Effector CD4-positive, alpha-beta T cell (primary cell): ENCODE data around the gene CYB561A3.

ENCODE experiments used
- DNase-seq: peaks from one replicate; pipeline ENCODE4 v3.0.0-alpha.2; 2020

The CYB561A3 gene

DNA sequence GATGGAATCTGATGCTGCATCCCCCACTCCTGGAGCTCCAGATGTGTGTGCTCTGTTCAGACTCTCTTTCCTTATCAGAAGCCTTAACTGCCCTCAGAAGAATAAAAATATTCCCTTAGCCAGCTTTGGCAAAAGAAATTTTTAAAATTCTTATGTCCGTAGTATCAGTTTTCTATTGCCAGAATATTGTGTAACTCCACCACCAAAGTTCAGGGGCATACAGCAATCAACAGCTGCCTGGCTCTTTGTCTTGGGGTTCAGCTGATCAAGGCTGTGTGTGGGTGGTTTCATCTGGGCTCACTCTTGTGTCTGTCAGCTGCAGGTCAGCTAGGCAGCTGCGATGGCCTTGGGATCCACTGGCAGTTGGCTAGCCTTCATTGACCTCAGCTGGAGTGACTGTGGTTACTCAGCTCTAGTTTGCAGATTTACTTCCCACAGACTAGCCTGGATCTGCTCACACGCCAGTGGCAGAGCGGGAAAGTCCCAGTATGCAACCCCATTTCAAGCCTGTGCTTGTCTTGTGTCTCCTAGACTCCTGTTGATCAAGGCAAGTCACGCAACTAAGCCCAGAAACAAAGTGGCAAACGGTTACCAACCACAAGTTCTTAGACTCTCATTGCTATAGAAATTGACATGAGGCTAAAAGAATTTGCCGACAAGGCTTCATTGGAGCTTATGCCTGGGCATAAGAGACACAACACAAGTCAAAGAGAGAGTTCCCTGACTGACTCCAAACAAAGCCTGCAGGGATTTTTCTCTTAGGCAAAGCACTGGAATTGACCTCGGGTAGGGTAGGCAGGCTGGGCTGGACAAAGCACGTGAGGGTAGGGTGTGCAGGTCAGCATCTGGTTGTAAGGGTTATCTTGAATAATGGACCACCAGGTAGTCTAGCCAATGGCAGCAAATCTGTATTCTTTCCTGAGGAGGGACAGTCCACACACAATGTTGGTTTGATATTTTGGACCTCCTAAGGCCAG, 8.0 kb upstream of the CYB561A3 start:
- DNase-seq, result no peak

DNA sequence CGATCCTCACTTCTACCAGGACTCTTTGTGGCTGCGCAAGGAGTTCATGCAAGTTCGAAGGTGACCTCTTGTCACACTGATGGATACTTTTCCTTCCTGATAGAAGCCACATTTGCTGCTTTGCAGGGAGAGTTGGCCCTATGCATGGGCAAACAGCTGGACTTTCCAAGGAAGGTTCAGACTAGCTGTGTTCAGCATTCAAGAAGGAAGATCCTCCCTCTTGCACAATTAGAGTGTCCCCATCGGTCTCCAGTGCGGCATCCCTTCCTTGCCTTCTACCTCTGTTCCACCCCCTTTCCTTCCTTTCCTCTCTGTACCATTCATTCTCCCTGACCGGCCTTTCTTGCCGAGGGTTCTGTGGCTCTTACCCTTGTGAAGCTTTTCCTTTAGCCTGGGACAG, 7.0 kb upstream of the CYB561A3 start:
- no peak for DNase-seq

DNA sequence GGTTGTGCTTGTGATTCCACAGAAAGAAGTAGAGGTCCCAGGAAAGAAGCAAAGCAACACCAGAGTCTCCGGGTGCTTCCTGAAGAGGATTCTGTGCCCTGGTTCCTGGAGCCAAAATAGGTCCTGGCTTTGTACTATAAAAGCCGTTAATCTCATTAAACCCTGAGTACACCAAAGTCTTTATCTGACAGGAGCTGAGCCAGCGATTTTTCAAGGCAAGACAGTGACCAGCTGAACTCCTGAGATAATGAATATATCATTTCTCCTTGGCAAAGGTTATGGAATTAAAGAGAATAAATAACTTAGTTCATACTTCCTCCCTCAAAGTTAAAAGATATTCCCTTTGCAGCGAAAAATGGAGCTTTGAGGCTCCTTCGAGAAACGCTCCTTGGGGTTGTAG, 5.7 kb upstream of the CYB561A3 start:
- no peak for DNase-seq

DNA sequence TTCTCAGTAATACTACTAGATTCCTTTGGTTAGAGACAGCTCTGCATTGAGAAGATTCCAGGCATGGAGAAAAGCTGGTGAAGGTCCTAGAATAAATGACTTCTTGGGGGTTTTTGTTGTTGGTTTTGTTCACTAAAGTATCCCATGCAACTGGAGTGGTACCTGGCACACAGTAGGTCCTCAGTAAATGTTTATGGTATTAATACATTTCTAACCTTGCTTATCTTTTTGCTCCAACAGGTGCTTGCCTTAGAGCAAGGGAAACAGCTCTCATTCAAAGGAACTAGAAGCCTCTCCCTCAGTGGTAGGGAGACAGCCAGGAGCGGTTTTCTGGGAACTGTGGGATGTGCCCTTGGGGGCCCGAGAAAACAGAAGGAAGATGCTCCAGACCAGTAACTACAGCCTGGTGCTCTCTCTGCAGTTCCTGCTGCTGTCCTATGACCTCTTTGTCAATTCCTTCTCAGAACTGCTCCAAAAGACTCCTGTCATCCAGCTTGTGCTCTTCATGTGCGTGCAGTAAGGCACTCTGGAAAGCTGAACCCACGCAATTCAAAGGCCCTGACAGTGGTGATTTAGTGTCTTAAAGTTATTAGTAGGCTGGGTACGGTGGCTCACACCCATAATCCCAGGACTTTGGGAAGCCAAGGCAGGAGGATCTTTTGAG, 2.5 kb upstream of the CYB561A3 start:
- DNase-seq, result no peak

DNA sequence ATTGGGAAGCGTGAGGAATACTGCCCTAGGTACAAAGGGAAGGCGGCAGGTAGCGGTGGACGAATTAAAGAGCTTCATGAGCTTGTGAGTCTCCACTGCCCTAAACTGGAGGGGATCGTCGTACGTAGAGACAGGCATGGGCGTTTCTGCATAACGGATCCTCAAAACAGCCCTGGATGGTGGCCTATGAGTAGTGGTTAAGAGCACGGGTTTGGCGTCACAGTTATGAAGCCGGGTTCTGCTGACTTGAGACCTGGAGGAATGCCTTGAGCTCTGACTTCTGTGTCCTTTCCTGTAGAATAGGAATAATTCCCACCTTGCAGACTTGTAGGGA, 827 bp upstream of the CYB561A3 start:
- peak; percentile 18 for DNase-seq

DNA sequence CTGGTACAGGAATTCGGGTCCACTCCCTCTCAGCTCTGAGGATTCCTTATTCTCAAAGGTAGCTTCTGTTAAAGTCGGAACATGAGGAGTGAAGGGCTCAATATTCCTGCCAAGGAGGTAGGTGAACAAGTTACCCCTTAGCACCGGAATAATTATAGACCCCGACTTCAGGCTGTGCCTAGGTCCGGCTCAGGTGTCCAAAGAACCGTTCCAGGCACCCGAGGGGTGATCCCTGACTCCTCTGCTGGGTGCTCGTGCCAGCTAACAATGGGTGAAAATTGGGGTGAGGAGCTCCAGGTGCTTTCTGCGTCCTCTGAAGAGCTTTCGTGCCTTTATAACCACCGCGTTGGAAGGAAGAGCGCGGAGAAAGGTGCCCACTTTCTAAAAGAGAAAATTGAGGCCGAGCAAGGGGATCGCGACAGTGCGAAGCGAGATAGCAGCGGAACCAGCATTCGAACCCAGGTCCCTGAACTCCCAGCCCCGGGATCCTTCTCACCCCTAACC, 393 bp downstream of the CYB561A3 start:
- DNase-seq, result no peak

DNA sequence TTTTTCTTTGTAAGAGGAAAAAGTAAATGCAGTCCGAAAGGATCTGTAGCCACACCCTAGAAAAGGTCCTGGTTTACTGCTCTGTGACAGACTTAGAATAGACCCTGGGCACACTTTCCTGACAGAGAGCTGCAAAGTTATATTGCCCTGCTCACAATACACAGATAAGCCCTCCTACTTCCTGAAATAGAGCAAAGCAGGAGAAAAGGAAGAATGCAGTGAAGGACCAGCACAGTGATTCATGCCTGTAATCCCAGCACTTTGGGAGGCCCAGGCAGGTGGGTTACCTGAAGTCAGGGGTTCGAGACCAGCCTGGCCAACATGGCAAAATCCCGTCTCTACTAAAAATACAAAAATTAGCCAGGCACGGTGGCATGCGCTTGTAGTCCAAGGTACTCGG, 2.2 kb downstream of the CYB561A3 start:
- no peak for DNase-seq

DNA sequence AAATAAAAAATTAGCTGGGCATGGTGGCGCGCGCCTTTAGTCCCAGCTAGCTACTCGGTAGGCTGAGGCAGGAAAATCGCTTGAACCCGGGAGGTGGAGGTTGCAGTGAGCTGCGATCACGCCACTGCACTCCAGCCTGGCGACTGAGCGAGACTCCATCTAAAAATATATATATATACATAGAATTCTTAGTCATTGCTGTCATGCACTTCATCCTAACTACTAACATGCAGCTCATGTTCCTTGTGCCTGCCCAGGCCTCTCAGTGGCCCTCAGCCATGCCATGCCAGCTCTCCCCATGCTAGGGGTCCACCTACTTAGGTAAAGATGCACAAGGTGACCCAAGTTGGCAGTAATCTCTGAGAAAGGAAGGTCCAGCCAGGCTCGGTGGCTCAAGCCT, 3.1 kb downstream of the CYB561A3 start:
- no peak for DNase-seq

DNA sequence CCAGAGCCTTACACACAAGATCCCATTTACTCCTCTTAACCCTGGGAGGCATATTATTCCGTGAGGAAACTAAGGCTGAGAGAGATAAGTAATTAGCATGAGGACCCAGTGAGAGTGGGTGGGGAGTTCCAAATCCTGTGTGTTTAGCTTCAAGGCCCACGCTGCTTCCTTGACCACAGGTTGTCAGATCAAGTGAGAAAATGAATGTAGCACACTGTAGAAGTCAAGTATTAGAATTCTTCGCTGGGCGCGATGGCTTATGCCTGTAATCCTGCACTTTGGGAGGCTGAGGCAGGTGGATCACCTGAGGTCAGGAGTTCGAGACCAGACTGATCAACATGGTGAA, 3.8 kb downstream of the CYB561A3 start:
- DNase-seq, result no peak

DNA sequence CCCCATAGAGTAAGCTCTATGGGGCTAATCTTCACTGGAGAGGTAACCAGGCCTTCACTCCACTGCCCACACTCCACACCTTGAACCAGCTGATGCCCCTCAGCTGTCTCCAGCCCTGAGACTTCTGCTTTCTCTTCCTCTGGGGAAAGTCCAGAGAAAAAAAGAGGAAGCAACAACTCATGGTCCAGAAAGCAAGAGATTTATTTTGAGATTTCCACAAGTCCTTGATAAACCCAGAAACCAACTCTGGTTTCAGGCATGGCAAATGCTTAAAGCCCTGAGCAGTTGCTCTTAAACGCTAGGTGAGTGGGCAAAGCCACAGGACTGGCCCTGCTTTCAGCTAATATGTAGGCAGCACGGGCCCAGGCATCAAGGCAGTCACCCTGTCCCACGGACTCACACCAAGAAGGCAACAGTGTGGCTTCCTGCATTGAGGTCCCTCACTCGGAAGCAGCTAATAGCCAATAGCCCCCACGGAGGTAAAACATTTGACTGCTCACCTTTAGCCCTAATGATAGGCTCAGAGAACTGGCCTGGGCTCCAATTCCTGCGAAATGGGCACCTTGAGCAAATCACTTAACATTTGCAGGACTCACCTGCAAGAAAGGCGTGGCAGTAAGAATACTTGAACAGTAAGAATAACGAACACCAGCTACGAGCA, 4.3 kb downstream of the CYB561A3 start:
- DNase-seq, result no peak

DNA sequence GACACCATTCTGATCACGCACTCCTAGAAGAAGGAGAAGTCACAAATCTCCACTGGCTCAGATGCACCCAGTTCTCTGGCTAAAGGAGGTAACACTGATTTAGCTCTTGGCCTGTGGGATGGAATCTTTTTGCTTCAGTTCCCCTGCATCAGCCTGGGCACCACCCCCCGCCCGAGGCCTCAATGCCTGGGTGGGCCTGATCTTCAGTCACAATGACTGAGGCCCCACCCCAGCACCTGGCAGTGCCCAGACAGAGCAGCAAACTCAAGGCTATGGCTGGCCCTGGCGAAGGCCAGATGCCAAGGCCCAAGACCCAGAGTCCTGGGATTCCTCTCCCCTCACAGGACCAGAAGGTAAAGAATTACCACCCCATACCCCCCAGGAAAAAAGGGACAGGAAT, 5.0 kb downstream of the CYB561A3 start:
- DNase-seq, result no peak

DNA sequence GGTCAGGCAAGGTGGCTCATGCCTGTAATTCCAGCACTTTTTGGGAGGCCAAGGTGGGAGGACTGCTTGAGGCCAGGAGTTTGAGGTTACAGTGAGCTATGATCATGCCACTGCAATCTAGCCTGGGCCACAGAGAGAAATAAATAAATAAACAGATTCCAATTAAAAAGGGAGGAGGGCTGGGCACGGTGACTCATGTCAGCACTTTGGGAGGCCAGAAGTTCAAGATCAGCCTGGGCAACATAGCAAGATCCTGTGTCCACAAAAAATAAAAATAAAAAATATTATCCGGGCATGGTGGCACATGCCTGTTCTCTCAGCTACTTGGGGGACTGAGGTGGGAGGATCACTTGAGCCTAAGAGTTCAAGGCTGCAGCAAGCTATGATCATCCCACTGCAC, 7.5 kb downstream of the CYB561A3 start:
- no peak for DNase-seq

DNA sequence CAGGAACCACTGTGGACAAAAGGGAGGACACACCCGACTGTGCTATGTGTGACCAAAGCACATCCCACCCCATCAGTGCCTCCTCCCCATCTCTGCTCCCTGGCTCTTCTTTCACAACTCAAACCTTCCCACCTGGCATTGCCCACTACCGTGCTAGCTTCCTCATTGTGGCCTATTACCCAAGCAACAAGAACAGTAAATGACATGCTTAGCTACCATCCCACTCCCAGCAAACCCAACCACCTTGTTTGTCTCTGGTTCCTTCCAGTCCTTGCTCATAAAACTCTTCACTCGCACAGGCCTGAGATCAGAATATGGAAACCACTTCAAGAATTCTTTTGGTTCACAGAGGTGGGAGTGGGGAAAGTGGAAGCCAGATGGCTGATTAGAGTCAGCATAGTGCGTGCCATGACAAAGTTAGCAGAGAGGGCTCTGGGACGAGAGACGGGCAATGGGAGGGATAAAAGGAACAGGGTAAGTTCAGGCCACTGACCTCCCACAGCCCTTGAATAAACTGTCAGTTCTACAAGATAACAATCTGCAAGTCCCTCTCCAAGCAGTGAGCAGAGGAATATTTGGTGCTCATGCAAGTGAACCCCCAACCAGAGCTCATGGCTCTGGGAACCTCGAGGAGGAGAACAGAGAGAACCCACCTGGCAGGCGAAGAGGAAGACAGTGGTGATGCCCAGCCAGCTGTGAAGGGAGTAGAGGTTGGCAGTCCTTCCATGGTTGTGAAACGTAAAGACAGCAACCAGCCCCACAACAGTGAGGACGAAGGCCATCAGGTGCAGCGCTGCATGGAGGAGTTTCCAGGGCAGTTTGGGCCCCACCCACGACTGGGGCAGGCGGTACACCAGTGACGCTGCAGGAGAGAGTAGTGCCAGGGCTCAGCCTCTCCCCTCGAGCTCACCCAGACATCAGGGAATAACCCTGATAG, 8.3 kb downstream of the CYB561A3 start:
- DNase-seq, result no peak

DNA sequence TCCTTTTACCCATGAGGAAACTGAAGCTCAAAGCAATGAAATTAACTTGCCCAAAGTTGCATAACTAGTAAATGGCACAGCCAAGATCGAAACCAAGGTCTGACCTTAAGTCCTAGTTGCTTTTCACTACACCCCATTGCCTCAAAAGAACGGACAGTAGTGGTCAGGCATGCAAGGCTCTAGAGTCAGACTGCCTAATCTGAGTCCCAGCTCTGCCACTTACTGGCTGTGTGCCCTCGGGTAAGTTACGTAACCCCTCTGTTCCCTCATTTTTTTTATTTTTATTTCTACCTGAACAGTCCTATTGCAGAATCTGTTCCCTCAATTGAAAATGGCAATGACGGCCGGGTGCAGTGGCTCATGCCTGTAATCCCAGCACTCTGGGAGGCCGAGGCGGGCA, 9.6 kb downstream of the CYB561A3 start:
- no peak for DNase-seq

DNA sequence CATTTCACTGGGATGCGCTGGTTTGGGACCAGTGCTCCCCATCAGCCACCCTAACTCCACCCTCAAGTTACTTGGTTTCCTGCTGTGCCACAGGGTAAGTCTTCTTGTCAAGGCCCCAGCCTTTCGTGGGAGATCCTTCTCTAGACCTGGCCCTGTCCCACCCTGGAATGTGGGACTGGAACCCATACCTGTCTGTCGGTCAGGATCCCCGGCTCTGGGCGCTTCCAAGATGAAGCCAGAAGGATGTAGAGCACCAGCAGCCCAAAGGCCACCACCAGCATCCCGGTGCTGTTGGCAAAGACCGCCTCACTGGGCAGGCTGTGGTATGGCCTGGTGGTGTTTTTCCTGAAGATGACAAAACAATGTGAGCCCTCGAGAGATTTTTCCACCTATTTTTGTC, 10.9 kb downstream of the CYB561A3 start:
- no peak for DNase-seq

DNA sequence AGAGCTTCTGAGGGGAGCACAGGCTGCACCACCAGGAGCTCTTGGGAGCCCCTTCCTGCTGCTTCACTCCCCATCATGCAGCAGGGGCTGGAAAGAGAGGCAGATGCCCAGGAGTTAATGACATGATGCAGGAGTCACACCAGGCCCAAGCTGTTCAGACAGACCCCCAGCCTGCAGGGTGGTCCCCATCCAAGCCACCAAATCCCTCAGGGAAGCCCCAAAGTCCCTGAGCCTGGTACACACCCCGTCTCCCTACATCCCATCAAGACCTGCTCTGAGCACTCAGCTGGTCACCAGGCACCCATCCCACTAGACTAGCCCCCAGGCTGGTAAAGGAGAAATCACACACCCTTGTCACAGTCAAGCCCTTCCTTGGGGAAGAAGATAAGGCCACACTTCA, 11.3 kb downstream of the CYB561A3 start:
- DNase-seq, result no peak

DNA sequence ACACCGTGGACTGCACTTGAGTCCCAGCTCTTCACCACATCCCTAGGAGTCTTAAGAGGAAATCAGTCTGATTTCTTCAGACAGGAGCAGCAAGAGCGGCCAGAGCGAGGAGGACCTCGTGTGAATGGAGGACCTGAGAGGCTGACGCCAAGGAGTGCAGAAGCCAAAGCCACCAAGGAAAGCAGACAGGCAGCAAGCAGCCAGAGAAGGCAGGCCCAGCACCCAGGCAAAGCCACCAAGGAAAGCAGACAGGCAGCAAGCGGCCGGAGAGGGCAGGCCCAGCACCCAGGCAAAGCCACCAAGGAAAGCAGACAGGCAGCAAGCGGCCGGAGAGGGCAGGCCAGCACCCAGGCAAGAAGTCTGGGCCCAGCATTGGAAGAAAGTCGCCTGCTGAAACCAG, 11.8 kb downstream of the CYB561A3 start:
- no peak for DNase-seq

DNA sequence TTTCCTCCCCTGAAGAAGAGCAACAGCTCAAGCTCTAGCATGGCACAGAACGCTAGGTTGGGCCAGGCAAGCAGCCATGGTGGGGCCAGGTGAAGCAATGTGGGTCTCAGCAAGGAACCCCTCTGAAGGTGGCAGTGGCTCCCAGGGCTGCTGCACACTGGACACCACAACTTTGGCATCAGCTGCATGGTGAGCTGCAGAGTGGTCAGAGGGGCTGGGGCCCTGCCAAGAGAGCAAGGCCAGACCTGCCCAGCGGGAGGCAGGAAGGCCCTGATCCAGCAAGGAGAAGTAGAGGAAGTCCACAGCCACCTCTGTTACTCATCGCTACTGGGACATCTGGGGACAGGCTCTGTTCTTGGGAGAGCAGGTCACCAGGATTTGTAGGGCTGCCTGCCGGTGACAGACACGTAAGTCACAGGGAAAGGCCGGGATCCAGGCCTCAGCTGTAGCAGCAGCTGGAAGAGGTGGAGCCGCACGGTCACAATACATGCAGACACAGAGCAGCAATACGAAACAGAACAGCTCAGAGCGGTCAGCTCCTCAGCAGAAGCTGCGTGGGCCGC, 12.4 kb downstream of the CYB561A3 start:
- DNase-seq, result no peak

DNA sequence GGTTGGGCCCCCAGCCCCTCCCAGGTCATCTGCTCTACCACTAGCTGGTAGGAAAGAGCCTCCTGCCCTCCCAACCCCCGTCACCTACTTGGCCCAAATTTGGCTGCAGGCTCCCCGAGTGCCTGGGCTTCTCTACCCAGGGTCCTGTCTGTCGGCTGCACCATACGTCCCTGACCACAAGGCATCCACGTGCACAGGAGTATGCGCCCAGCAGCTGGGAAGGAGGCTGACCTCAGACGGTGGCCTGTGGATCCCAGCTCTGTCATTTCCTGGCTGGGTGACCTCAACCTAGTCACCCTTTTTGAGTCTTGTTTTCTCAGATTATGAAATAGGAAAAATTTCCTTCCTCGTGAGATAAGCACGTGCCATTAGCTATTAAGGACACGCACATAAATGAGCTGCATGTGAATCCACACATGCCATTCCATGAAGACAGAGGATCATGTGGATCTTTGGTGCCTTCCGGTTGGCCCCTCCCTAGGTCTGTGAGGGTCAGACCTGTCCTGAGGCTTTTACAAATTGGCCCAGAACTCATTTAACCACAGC, 13.7 kb downstream of the CYB561A3 start:
- DNase-seq, result no peak

DNA sequence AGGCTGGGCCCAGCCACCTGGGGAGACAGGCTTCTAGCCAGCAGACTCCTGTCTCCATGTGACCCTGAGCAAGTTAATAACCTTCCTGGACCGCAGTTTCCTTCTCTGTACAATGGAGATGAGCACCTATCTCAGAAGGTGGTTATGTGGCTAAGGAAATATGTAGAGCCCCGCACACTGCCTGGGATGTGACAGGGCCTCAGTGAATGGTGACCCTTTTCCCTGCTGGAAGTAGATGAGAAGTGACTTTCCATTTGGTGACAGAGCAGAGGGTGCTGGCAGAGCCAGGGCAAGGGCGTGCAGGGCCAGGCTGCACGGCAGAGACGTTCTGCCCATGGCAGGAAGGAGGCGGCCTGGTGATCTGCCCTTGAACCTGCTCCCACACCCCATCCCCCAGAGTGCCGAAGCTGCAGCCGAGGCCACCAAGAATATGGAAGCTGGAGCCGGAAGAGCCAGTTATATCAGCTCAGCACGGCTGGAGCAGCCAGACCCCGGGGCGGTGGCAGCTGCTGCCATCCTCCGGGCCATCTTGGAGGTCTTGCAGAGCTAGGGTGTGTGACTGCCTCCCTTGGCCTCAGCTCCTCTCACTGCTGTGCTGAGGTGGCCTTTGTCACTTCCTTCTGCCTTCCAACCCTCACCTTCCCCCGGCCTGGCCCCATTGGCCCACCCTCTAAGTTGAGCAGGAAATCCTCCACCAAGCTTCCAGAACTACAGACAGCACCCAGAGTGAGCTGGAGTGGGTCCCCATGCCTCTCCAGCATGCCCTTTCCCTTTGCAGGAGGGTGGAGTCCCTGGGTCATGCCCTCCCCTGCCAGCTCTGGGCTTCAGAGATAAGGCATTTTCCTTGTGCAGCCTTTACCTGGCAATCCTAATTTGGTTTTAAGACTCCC, 15.5 kb downstream of the CYB561A3 start:
- no peak for DNase-seq

DNA sequence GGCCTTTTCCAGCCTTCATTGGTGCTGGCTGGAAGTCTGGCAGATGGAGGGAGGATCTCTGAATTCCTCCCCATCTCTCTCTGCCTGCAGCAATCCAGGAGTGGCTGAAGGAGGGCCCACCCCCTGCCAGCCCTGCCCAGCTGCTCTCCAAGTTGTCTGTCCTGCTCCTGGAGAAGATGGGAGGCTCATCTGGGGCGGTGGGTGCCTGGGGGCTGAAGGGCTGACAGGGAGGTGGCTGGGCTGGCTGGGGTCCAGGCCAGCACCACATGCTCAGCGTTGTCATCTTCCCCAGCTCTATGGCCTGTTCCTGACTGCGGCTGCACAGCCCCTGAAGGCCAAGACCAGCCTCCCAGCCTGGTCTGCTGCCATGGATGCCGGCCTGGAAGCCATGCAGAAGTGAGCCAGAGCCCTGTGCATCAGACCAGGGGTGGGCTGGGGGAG, 16.5 kb downstream of the CYB561A3 start:
- no peak for DNase-seq
